ENCODE results near the gene SNAP29. TPM values are rescaled to one million over a fixed set of nuclear protein-coding genes. Genes with fewer than 3 reads are reported as not detected.

Gene SNAP29
- total and polyA plus RNA-seq, 9 of the 15 experiments (the other 6 are each of a cell fraction or from before 2014, with no cell fraction given): 19.5 to 250 (median 75.9) TPM

GRCh38 chr22:20858615-20859416, at the start of gene SNAP29, which contains the start of gene PI4KA (continued):
- TF ChIP-seq YY1 (IDR thresholded peaks at IDR 0.05; ENCODE audit: borderline replicate concordance in 1 of 3, control insufficient read depth in 1 of 3, extremely low read depth in 1 of 3, insufficient read depth in 3 of 3, insufficient read length in 1 of 3, insufficient replicate concordance in 2 of 3, low read depth in 1 of 3, low read length in 2 of 3) (peak in 1 of 3 experiments; percentile 64), TEAD1 (CRISPR knock-in tag; IDR thresholded peaks at IDR 0.05) (no peak), CHD2 (IDR thresholded peaks at IDR 0.05; ENCODE audit: low read depth, low read length) (peak; percentile 93), NELFE (IDR thresholded peaks at IDR 0.05; ENCODE audit: insufficient read depth, insufficient read length) (no peak), ZNF384 (IDR thresholded peaks at IDR 0.05; ENCODE audit: low read depth, low read length) (peak; percentile 78), RREB1 (CRISPR knock-in tag; IDR thresholded peaks at IDR 0.05) (no peak), ZBTB12 (CRISPR knock-in tag; IDR thresholded peaks at IDR 0.05) (no peak), ZC3H11A (IDR thresholded peaks at IDR 0.05; ENCODE audit: low read depth, low read length) (peak; percentile 90; the same call in 1 of the 2 replicates)
